Activated CD4-positive, alpha-beta memory T cell treated with anti-CD3 and anti-CD28 coated beads, Interleukin-2, amount 10 ng/mL, durations not matched to agents 7 days and 5 days (primary cell): ENCODE measurements around the gene TRIM58. TPM values are rescaled to one million over a fixed set of nuclear protein-coding genes. Genes with fewer than 3 reads are reported as not detected.

Experiments used
- CTCF ChIA-PET: fragments of 350-600 bp; sonication (Branson Sonifier 250); formaldehyde crosslinking; loops from one replicate; lab custom pipeline; 2021; ENCODE audit warnings: antibody characterized with exemption, inconsistent platforms; lab: Charles Lee
- POLR2A ChIA-PET: fragments of 350-600 bp; sonication (Branson Sonifier 250); formaldehyde crosslinking; loops from one replicate; lab custom pipeline; 2021; ENCODE audit warnings: antibody characterized with exemption; lab: Charles Lee
- DNase-seq: peaks from one replicate; pipeline ENCODE4 v3.0.0-alpha.2; 2020
- H3K27ac Mint-ChIP-seq: one replicate; pipeline ENCODE4 v1.8.0; 2021; ENCODE audit warnings: mild to moderate bottlenecking, mixed read lengths
- H3K27me3 Mint-ChIP-seq: one replicate; pipeline ENCODE4 v1.8.0; 2021; ENCODE audit warnings: mixed read lengths
- H3K36me3 Mint-ChIP-seq: one replicate; pipeline ENCODE4 v1.8.0; 2021; ENCODE audit warnings: low read depth, mixed read lengths
- H3K4me1 Mint-ChIP-seq: one replicate; pipeline ENCODE4 v1.8.0; 2021; ENCODE audit warnings: mixed read lengths
- H3K4me3 Mint-ChIP-seq: one replicate; pipeline ENCODE4 v1.8.0; 2021; ENCODE audit warnings: mild to moderate bottlenecking, mixed read lengths
- H3K9me3 Mint-ChIP-seq: one replicate; pipeline ENCODE4 v1.8.0; 2021; ENCODE audit warnings: mixed read lengths
- total RNA-seq, 2 experiments: library from RNA; stranded (reverse); gene quantifications; one replicate each; pipeline ENCODE4 v1.2.3, GENCODE V29; 2021

TRIM58 gene
- total RNA-seq, 2 experiments from 2014 or later, result 0.58 to 0.73 TPM

- Mint-ChIP-seq H3K27ac (peak overlapping the region; percentile 21), H3K36me3 (no peaks in the 10 kb centered on the region), H3K4me1 (peaks cover 29% of the 10 kb centered on the region), H3K9me3 (no peaks in the 10 kb centered on the region), H3K4me3 (peak overlapping the region; percentile 66), H3K27me3 (no peaks in the 10 kb centered on the region)
- ChIA-PET POLR2A (no interaction called here), CTCF (interaction anchor here (1.6 kb wide), 1 partner anchor 31 kb away, joined by 6 read pairs; no protein-coding TSS in a partner anchor)
- no peak for DNase-seq
Measured at GRCh38 chr1:247905910-247906503, 49.0 kb downstream of the TRIM58 start.

GRCh38 chr1:247906504-247907047 is 49.6 kb downstream of the TRIM58 start:
- ChIA-PET POLR2A (no interaction called here), CTCF (interaction anchor here (1.6 kb wide), 1 partner anchor 30 kb away, joined by 6 read pairs; no protein-coding TSS in a partner anchor)

GRCh38 chr1:247908766-247909165 is 51.8 kb downstream of the TRIM58 start:
- H3K27ac Mint-ChIP-seq, result no peak overlapping the region
- no peak for DNase-seq
- ChIA-PET POLR2A (no interaction called here), CTCF (no interaction called here)
- H3K4me3 Mint-ChIP-seq, result no peak overlapping the region
- H3K9me3 Mint-ChIP-seq, result no peaks in the 10 kb centered on the region
- H3K27me3 Mint-ChIP-seq, result no peaks in the 10 kb centered on the region
- no peaks in the 10 kb centered on the region for H3K36me3 Mint-ChIP-seq
- H3K4me1 Mint-ChIP-seq, result peaks cover 29% of the 10 kb centered on the region

More at GRCh38 chr1:247906504-247907047, 49.6 kb downstream of the TRIM58 start:
- peak overlapping the region; percentile 21 for H3K27ac Mint-ChIP-seq
- no peaks in the 10 kb centered on the region for H3K9me3 Mint-ChIP-seq
- H3K36me3 Mint-ChIP-seq, result no peaks in the 10 kb centered on the region
- no peaks in the 10 kb centered on the region for H3K27me3 Mint-ChIP-seq
- no peak for DNase-seq
- peak overlapping the region; percentile 66 for H3K4me3 Mint-ChIP-seq
- peaks cover 29% of the 10 kb centered on the region for H3K4me1 Mint-ChIP-seq

- Mint-ChIP-seq H3K9me3 (no peaks in the 10 kb centered on the region), H3K27ac (no peak overlapping the region), H3K36me3 (no peaks in the 10 kb centered on the region), H3K4me1 (no peaks in the 10 kb centered on the region), H3K4me3 (no peak overlapping the region), H3K27me3 (no peaks in the 10 kb centered on the region)
- DNase-seq, result no peak
- CTCF ChIA-PET, result interaction anchor here (1.3 kb wide), 1 partner anchor 22 kb away, joined by 6 read pairs; no protein-coding TSS in a partner anchor
- POLR2A ChIA-PET, result no interaction called here
Measured at GRCh38 chr1:247913786-247914185, 56.8 kb downstream of the TRIM58 start.

GRCh38 chr1:247914941-247915662 is 58.1 kb downstream of the TRIM58 start:
- H3K4me3 Mint-ChIP-seq, result no peak overlapping the region
- no peaks in the 10 kb centered on the region for H3K4me1 Mint-ChIP-seq
- POLR2A ChIA-PET, result no interaction called here
- H3K27ac Mint-ChIP-seq, result no peak overlapping the region
- no peaks in the 10 kb centered on the region for H3K36me3 Mint-ChIP-seq
- H3K27me3 Mint-ChIP-seq, result no peaks in the 10 kb centered on the region
- CTCF ChIA-PET, result interaction anchor here (1.0 to 1.3 kb wide), 2 partner anchors 21 to 22 kb away, joined by 3 to 6 read pairs; no protein-coding TSS in a partner anchor
- no peak for DNase-seq
- H3K9me3 Mint-ChIP-seq, result no peaks in the 10 kb centered on the region

GRCh38 chr1:247919952-247920351 is 63.0 kb downstream of the TRIM58 start, which contains the start of gene OR2T8:
Gene OR2T8, plus strand, starts transcription at chr1:247920252. Its CDS starts 766 bp downstream, at chr1:247921018.
- H3K9me3 Mint-ChIP-seq, result no peaks in the 10 kb centered on the region
- no peaks in the 10 kb centered on the region for H3K27me3 Mint-ChIP-seq
- no peaks in the 10 kb centered on the region for H3K4me1 Mint-ChIP-seq
- CTCF ChIA-PET, result no interaction called here
- H3K27ac Mint-ChIP-seq, result no peak within 1 kb of the TSS
- no peaks in the 10 kb centered on the region for H3K36me3 Mint-ChIP-seq
- POLR2A ChIA-PET, result no interaction called here
- no peak for DNase-seq
- H3K4me3 Mint-ChIP-seq, result no peak within 1 kb of the TSS

GRCh38 chr1:247923941-247924340 is 67.0 kb downstream of the TRIM58 start:
- ChIA-PET POLR2A (no interaction called here), CTCF (no interaction called here)

GRCh38 chr1:247924868-247925267 is 67.9 kb downstream of the TRIM58 start, which contains the start of gene OR2AJ1:
Gene OR2AJ1, plus strand, starts transcription at chr1:247924889. Its CDS starts 8,880 bp downstream, at chr1:247933769.
- Mint-ChIP-seq H3K9me3 (no peaks in the 10 kb centered on the region), H3K27ac (no peak within 1 kb of the TSS), H3K4me3 (no peak within 1 kb of the TSS), H3K36me3 (no peaks in the 10 kb centered on the region), H3K27me3 (no peaks in the 10 kb centered on the region), H3K4me1 (no peaks in the 10 kb centered on the region)
- ChIA-PET CTCF (interaction anchor here (1.0 kb wide), 1 partner anchor 12 kb away, joined by 3 read pairs; no protein-coding TSS in a partner anchor), POLR2A (no interaction called here)
- no peak for DNase-seq

More at GRCh38 chr1:247923941-247924340, 67.0 kb downstream of the TRIM58 start:
- H3K4me1 Mint-ChIP-seq, result no peaks in the 10 kb centered on the region
- no peak overlapping the region for H3K27ac Mint-ChIP-seq
- no peak overlapping the region for H3K4me3 Mint-ChIP-seq
- DNase-seq, result no peak
- H3K27me3 Mint-ChIP-seq, result no peaks in the 10 kb centered on the region
- no peaks in the 10 kb centered on the region for H3K36me3 Mint-ChIP-seq
- H3K9me3 Mint-ChIP-seq, result no peaks in the 10 kb centered on the region

Other genes with a start within 250 kb of the TRIM58 start
- gene OR13G1, start 177.4 kb upstream of the TRIM58 start, total RNA-seq, result not detected
- gene OR6F1, start 140.5 kb upstream of the TRIM58 start, total RNA-seq, result not detected
- not detected for gene OR14K1, start 118.6 kb upstream of the TRIM58 start, total RNA-seq
- not detected for gene OR14A2, start 109.0 kb upstream of the TRIM58 start, total RNA-seq
- not detected for gene OR1C1, start 96.6 kb upstream of the TRIM58 start, total RNA-seq
- not detected for gene OR14A16, start 33.1 kb upstream of the TRIM58 start, total RNA-seq
- gene OR11L1, start 15.3 kb upstream of the TRIM58 start, total RNA-seq, result not detected
- under 1 TPM in 1 of 2 experiments, not detected in 1; 0.30 TPM for gene OR2W3, start 38.4 kb downstream of the TRIM58 start, total RNA-seq
- not detected for gene OR2T8, start 63.1 kb downstream of the TRIM58 start, total RNA-seq
- gene OR2AJ1, start 67.7 kb downstream of the TRIM58 start, total RNA-seq, result not detected
- gene OR2L8, start 91.7 kb downstream of the TRIM58 start, total RNA-seq, result not detected
- gene OR2AK2, start 108.0 kb downstream of the TRIM58 start, total RNA-seq, result not detected
- not detected for gene OR2L5, start 156.5 kb downstream of the TRIM58 start, total RNA-seq
- gene OR2L2, start 172.9 kb downstream of the TRIM58 start, total RNA-seq, result under 1 TPM; 0.10 TPM
- not detected for gene OR2L3, start 189.6 kb downstream of the TRIM58 start, total RNA-seq
- not detected for gene OR2L13, start 238.0 kb downstream of the TRIM58 start, total RNA-seq